GM12892 (cell line): ENCODE data around the gene PVR.

Source experiments
- POLR2A ChIP-seq: IDR thresholded peaks from 2 replicates; pipeline ENCODE4 v1.6.1; 2011; ENCODE audit warnings: low read depth, low read length, control low read depth
- POLR2AphosphoS5 ChIP-seq: IDR thresholded peaks from 2 replicates; pipeline ENCODE4 v1.6.1; 2011; ENCODE audit warnings: low read depth, low read length, control low read depth

DNA sequence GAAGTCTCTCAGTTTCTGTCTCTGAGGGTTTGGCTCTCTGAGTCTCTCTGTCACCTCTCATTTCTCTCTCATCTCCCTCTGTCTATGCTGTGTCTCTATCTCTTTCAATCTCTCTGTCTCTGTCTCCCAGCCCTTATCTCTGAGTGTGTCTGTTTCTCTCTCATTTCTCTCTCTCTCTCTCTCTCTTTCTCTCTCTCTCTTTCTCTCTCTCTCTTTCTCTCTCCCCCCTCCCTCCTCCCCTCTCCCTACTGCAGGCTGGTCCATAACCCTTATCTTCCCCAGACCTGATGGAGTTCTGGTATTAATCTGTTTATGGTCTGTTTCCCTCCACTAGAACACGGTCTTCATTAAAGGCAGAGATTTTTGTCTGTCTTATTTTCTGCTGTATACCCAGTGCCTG, 1.3 kb upstream of the PVR start:
- TF ChIP-seq POLR2A (no peak), POLR2AphosphoS5 (no peak)
